GM21717 (cell line): ENCODE measurements around the gene B4GALNT2.
"Not testable (repeated sequence)": the region's sequence is repeated elsewhere in the genome, so short reads cannot be mapped to it uniquely, and the experiment has no call there.

Experiments
- ATAC-seq: cut with Tn5 transposase; IDR thresholded peaks from one replicate; pipeline ENCODE4 v1.9.1; 2021; ENCODE audit warnings: mild to moderate bottlenecking, moderate library complexity; ENCODE audit not compliant: unreplicated experiment

Gene B4GALNT2

DNA sequence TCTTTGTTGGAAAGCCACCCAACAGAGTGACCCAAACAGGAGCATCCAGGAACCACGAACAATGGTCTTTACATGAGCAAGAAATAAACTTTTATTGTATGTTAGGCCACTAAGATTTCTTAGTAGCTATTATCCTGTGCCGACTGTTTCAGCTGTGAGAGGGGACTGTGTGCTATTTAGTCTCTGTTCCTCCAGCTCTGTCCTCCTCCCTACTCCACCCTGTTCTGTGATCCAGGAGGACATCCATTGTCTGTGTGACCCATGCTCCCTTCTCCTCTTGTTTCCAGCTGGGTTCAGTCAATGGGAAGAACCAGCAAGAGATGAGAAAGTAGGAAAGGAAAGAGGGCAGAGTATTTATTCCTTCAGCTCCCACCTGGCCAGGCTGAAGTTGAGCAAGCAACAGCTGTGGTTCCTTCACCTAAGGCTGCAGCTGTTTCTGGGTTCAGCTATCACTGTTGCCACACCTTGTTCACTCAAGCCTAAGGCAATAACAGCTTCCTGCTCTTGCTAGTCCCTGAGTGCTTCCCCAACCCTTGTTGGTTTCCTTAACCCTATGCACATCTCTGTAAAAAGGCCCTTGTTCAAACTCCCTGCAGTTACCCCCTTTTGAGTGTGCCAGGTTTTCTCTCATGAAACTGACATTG lies 14.9 kb upstream of the B4GALNT2 start:
- no peak for ATAC-seq

- ATAC-seq, result no peak
These were observed 12.4 kb upstream of the B4GALNT2 start for GRCh38 chr17:49120166-49120565.

DNA sequence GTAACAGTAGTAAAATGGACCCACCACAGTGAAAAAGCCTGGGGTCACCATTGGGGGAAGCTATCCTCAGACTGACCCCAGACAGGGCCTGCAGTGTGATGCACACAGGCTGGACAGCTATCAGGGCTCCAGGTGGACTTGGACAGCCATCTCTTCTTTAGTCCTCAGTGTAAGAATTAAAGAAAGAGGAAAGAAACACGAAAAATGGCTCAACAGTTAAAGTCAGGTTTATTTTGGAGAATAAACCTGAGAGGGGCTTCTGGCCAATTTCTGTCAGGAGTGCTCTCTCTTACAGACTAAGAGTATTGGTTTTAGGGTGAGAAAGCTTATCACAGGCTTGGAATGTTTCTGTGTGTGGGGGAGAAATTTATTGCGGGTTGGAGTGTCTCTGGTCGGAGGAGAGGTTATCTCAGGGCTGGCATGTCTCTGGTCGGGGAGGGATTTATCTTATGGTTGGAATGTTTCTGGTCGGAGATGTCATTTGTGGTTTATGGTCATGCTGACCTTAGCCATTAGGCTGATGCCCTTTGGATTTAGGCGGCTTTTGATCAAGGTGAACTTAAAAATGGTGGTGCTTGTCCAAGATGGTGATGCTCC lies 10.8 kb upstream of the B4GALNT2 start:
- ATAC-seq, result no peak

DNA sequence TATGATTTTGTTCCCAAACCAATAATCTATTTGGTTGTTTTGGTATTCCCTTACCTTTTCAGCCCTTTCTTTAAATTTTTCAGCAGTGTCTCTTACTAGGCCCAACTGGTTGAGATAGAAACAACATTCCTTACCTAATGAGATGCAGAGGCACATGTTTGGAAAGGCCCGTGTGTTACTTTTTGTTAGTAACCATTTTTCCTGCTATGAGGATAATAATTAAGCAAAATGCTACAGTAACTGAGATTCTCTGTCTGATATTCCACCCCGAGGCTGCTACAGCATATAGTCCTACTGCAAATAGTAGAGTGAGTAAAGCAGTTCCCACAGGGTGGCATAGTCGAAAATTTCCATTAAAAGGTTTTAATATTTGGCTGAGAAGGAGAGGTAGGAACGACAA lies 10.0 kb upstream of the B4GALNT2 start:
- no peak for ATAC-seq

- no peak for ATAC-seq
These were observed 9.5 kb upstream of the B4GALNT2 start for GRCh38 chr17:49123061-49123460.

DNA sequence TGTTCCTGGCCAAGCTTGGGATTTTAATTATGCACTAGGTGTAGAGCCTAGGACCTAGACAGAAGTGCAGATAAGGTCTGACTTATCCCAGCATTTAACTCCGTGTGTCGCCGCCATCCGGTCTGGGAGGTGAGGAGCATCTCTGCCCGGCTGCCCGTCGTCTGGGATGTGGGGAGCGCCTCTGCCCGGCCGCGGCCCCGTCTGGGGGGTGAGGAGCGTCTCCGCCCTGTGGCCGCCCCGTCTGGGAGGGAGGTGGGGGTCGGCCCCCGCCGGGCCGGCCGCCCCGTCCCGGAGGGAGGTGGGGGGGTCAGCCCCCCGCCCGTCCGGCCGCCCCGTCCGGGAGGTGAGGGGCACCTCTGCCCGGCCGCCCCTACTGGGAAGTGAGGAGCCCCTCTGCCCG lies 7.1 kb upstream of the B4GALNT2 start:
- ATAC-seq, result no peak

DNA sequence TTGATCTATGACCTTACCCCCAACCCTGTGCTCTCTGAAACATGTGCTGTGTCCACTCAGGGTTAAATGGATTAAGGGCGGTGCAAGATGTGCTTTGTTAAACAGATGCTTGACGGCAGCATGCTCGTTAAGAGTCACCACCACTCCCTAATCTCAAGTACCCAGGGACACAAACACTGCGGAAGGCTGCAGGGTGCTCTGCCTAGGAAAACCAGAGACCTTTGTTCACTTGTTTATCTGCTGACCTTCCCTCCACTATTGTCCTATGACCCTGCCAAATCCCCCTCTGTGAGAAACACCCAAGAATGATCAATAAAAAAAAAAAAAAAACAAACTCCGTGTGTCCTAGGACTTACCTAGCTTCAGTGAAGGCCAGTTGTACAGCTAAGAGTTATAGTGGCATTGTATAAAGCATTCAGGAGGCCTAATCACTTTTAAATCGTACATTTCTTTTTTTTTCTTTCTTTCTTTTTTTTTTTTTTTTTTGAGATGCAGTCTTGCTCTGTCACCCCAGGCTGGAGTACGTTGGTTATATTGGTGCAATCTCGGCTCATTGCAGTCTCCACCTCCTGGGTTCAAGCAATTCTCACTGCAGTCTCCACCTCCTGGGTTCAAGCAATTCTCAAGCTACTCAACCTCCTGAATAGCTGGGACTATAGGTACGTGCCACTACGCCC lies 6.2 kb upstream of the B4GALNT2 start:
- not testable (repeated sequence) for ATAC-seq

- not testable (repeated sequence) for ATAC-seq
These were observed 3.1 kb upstream of the B4GALNT2 start for GRCh38 chr17:49129359-49129950.

GRCh38 chr17:49130891-49131290 lies 1.7 kb upstream of the B4GALNT2 start:
- no peak for ATAC-seq

- ATAC-seq, result no peak
These were observed 261 bp upstream of the B4GALNT2 start for GRCh38 chr17:49132317-49132698.

DNA sequence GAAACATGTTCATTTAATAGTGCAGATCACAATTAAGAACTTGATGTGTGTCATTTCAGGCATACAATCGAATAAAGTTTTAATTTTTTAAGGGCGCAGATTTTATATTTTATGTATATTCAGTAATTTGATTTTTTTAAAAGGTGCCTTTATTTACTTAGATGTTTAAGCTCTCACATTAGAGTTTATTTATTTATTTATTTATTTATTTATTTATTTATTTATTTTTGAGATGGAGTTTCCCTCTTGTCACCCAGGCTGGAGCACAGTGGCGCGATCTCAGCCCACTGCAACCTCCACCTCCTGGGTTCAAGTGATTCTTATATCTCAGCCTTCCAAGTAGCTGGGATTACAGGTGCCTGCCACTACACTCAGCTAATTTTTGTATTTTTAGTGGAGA lies 3.8 kb downstream of the B4GALNT2 start:
- no peak for ATAC-seq

DNA sequence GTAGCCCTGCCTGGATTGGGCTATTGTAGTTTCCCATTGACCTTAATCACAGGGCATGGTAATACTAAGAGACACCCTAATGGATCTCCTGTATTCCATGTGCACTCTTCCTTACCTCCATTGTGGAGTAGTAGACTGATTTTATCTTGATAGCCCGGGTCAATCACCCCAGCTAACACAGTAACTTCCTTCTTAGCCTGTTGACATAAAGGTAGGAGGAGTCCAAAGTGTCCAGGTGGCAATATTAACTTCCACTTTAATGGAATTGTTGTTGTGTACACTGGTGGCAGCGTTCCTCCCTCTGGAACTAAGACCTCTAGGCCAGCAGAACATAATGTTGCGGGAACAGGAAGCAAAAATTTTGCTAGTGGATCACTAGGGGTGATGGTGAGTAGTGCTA lies 13.1 kb downstream of the B4GALNT2 start:
- ATAC-seq, result not testable (repeated sequence)

- no peak for ATAC-seq
These were observed 14.2 kb downstream of the B4GALNT2 start for GRCh38 chr17:49146620-49147306.

DNA sequence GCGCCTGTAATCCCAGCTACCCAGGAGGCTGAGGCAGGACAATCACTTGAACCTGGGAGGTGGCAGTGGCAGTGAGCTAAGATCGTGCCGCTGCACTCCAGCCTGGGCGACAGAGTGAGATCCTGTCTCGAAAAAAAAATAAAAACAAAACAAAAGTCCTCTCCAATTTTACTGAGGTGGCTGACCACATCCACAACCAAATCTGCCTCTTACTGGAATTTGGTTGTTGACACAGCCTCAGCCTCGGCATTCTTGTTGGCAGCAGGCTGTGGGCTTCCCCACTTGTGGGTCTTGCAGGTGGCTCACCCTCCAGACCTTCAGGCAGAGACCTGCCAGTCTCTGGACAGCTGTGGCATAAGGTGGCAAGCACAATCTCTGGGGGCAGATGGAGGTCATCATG lies 15.6 kb downstream of the B4GALNT2 start:
- no peak for ATAC-seq

- ATAC-seq, result no peak
These were observed 19.4 kb downstream of the B4GALNT2 start for GRCh38 chr17:49151996-49152395.

DNA sequence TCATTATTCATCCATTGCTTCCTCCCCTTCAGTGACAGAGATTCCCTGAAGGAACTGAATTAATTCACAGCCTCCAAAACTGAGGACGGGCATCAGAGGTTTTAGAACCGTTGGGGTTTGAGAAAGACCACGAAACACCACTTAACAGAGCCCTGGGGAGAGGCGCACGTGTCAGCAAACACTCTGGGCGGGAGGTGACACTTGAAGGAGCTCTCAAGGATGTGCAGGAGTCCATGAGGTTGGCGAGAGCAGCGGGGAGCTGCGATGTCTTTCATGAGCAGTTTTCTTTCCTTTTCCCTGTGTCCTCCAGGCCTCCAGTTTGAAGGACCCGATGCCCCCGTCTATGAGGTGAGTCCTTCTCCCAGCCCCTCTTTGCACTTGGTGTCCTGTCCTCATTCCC lies 23.7 kb downstream of the B4GALNT2 start:
- no peak for ATAC-seq

DNA sequence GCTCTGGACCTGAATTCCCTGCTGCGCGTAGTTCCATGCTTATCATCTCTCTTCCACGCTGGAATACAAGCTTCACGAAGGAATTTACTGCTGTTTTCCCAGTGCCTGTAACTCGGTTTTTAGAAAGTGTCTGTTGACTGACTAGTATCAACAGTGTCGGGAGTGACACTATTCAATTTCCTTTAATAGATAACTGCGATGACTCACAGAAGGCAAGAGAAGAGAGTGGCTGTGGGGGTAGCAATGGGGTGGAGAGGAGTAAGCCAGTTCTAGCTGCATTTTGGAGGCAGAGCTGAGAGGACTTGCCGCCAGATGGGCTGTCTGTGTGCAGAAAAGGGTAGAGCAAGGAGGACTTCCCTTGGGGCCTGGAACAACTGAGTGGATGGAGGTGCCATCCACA lies 25.2 kb downstream of the B4GALNT2 start:
- no peak for ATAC-seq

- no peak for ATAC-seq
These were observed 30.3 kb downstream of the B4GALNT2 start for GRCh38 chr17:49162866-49163265.

- ATAC-seq, result no peak
These were observed 32.6 kb downstream of the B4GALNT2 start for GRCh38 chr17:49165143-49165542.

DNA sequence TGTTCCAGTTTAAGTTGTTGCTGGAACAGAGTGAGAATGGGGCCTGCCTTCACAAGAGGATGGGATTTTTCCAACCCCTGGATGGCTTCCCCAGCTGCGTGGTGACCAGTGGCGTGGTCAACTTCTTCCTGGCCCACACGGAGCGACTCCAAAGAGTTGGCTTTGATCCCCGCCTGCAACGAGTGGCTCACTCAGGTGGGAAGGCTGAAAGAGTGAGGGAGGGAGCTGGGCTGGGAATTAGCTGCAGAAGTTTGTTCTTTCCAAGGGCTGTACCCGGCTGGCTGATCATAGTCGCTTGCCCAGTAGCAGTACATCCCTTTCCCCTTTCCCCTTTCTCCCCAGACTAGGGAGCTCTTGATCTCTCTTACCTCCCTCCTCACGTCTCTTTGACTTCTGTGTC lies 36.1 kb downstream of the B4GALNT2 start:
- ATAC-seq, result no peak

GRCh38 chr17:49170216-49170615 lies 37.6 kb downstream of the B4GALNT2 start:
- no peak for ATAC-seq
